Right renal cortex interstitium (tissue), 3 donors: Measurements from ENCODE around the gene CARD11. TPM values are rescaled to one million over a fixed set of nuclear protein-coding genes. Genes with fewer than 3 reads are reported as not detected.

ENCODE experiments used
- DNase-seq, 3 donors: peaks; one replicate each; pipeline ENCODE4 v3.0.0-alpha.2; 2013; ENCODE audit warnings: low read depth in 3 of 3, low spot score in 2 of 3
- polyA plus RNA-seq, 3 donors: library from polyadenylated mRNA; unstranded; fragments of 120-200 nt; gene quantifications; one replicate each; pipeline ENCODE4 v1.2.1, GENCODE V29; 2013; ENCODE audit not compliant: insufficient read length in 3 of 3

CARD11 gene
- polyA plus RNA-seq, 3 donors = 0.57 to 1.7 (median 1.1) TPM

GRCh38 chr7:2984091-2984490, 59.6 kb downstream of the CARD11 start:
- no peak for DNase-seq

- DNase-seq = no peak
These were observed 60.1 kb downstream of the CARD11 start for GRCh38 chr7:2983586-2983985.

- DNase-seq = no peak
These were observed 60.8 kb downstream of the CARD11 start for GRCh38 chr7:2982831-2983230.

DNA sequence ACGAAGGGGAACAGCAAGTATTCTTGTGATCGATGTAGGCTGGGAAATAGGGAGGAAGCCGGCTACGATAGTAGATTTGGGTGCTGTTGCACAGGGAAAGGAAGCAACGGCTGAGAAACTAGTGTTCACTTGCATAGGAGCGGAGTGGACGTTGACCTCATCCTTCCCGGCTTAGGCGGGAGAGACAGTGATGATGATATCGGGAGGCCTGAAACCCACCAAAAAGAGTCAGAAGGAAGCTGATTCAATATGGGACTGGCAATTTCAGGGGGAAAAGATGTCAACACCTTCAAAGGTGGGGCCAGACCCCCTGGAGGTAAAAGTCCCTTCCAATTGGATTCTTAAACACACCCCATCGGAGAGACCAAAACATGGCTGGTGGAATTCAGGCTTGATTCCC, 61.3 kb downstream of the CARD11 start:
- no peak for DNase-seq

GRCh38 chr7:2981103-2981480, 62.6 kb downstream of the CARD11 start:
- DNase-seq = no peak

DNA sequence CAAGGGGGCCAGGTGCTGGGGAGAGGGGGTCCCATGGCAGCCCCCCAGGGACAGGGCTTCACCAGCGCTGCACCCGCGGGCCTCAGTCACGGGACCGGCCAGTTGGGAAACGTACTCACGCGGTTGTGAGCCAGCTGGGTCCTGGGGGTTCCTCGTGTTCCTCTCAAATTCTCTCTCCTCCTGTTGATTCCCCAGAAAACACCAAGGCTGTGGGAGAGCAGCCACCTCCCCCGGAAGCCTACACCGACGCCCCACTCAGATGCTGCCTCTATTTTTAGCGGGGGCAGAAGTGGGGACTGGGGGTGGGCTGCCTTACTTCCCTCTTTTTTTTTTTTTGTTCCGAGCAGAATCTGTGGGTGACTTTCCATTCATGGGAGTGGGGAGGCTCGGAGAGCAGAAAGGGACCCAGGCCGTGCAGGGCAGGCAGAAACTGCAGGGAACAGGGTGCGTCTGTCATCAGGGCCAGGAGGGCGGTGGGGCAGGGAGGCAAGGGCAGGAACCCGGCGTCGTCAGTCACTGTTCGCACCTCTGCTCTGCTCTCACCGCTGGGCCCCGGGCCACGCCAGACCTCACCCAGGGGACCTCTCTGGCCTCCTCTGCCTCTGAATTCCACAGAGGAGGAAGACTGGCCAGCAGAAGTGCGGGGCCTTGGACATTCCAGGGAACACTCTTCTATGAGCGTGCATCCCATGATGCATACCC, 63.1 kb downstream of the CARD11 start:
- no peak for DNase-seq

GRCh38 chr7:2979951-2980350, 63.7 kb downstream of the CARD11 start:
- no peak for DNase-seq

- DNase-seq = no peak
These were observed 64.5 kb downstream of the CARD11 start for GRCh38 chr7:2979201-2979631.

GRCh38 chr7:2978408-2978807, 65.3 kb downstream of the CARD11 start:
- peak in 2 of 3 donors; percentile 37 to 50 for DNase-seq

- no peak for DNase-seq
These were observed 67.8 kb downstream of the CARD11 start for GRCh38 chr7:2975821-2976371.

- no peak for DNase-seq
These were observed 69.4 kb downstream of the CARD11 start for GRCh38 chr7:2974093-2974819.

DNA sequence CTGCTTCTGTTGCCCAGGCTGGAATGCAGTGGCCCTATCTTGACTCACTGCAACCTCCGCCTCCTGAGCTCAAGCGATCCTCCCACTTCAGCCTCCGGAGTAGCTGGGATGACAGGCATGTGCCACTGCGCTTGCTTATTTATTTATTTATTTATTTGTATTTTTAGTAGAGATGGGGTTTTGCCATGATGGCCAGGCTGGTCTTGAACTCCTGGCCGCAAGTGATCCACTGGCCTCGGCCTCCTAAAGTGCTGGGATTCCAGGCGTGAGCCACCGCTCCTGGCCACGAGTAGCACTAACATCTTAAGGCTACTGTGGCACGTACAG, 70.9 kb downstream of the CARD11 start:
- DNase-seq = no peak

GRCh38 chr7:2971914-2972834, 71.5 kb downstream of the CARD11 start:
- no peak for DNase-seq

DNA sequence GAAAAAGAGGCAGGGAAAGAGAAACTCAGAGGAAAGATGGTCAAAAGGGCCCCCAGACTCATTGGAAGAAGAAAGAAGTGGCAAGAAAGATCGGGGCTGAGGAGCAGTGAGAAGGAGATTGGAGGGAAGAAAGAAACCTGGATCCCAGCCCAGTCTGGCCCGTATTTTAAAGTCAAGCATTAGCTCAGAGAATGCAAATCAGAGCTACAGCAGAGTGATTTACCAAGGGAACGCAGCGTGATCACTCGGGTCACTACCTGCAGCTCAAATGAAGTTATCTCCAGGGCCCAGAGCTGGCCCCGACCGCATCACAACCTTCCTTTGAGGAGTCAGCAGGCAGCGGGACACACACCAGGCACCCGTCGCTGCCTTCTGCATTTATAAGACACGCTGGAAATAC, 72.8 kb downstream of the CARD11 start:
- no peak for DNase-seq

- no peak for DNase-seq
These were observed 73.4 kb downstream of the CARD11 start for GRCh38 chr7:2970307-2970664.

- DNase-seq = no peak
These were observed 74.0 kb downstream of the CARD11 start for GRCh38 chr7:2969398-2970306.

DNA sequence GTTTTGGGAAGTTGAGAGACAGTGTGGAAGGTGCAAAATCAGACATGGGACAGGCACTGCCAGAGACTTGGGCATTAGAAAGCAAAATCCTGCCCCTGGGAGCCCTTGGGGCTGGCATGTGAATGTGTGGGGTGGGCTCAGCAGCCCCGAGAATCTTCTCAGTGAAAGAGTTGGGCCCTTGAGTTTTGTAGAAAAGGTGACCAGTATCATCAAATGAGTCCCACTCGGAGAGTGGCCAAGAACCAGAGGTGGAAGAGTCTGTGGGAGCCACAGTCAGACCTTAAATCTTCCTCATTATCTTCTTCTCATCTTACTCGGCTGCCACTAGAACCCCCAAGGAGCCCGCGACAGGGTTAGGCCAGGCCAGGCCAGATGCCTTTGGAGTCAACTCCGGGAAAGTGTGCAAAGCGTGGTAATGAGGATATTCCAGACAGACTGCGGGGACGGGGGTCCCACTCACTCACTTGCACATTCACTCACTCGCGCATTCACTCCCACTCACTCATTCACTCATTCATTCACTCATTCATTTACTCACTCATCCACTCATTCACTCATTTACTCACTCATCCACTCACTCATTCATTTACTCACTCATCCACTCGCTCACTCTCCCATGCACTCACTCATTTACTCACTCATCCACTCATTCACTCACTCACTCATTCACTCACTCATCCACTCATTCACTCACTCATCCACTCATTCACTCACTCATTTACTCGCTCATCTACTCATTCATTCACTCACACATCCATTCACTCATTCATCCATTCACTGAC, 74.9 kb downstream of the CARD11 start:
- DNase-seq = no peak

DNA sequence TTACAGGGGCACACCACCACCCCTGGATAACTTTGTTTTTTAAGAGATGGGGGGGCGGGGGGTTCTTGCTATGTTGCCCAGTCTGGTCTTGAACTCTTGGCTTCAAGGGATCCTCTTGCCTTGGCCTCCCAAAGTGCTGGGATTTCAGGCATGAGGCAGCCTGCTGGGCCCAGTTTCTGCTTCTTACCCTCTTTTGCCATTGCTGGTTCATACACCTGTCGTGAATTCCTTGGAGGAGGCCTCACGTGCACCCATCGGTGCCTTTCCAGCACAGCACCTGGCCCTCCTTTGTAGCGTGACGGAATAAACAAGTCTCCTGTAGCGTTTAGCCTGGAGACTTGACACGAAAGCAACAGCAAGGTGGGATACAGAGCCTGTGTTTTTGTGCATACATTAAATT, 75.5 kb downstream of the CARD11 start:
- DNase-seq = no peak

- DNase-seq = no peak
These were observed 76.0 kb downstream of the CARD11 start for GRCh38 chr7:2967705-2968104.
